ENCODE data around the gene CEP68. TPM values are rescaled to one million over a fixed set of nuclear protein-coding genes. Genes with fewer than 3 reads are reported as not detected.

The CEP68 gene
- polyA plus RNA-seq, 1 donor from 2014 or later: 12.1 TPM

GRCh38 chr2:65040400-65041261, 15.6 kb upstream of the CEP68 start:
- peak overlapping the region in 1 of 4 donors; percentile 55 for H3K4me3 Mint-ChIP-seq
- H3K9me3 Mint-ChIP-seq: peaks cover 4 to 7% (median 6%) of the 10 kb centered on the region in 3 donors
- H3K4me1 Mint-ChIP-seq: peaks cover 10 to 11% (median 11%) of the 10 kb centered on the region in 3 donors
- H3K27me3 Mint-ChIP-seq: no peaks in the 10 kb centered on the region
- peaks cover 19% of the 10 kb centered on the region for H3K36me3 Mint-ChIP-seq
- H3K27ac Mint-ChIP-seq: peak overlapping the region in 2 of 3 donors; percentile 5 to 24

GRCh38 chr2:65043001-65043400, 13.2 kb upstream of the CEP68 start:
- H3K27ac Mint-ChIP-seq: no peak overlapping the region
- peaks cover 4 to 7% (median 6%) of the 10 kb centered on the region in 3 donors for H3K9me3 Mint-ChIP-seq
- H3K27me3 Mint-ChIP-seq: no peaks in the 10 kb centered on the region
- H3K4me3 Mint-ChIP-seq: no peak overlapping the region
- peaks cover 17% of the 10 kb centered on the region for H3K36me3 Mint-ChIP-seq
- H3K4me1 Mint-ChIP-seq: peaks cover 10 to 11% (median 11%) of the 10 kb centered on the region in 3 donors

- H3K9me3 Mint-ChIP-seq: peaks cover 4 to 7% (median 6%) of the 10 kb centered on the region in 3 donors
- H3K36me3 Mint-ChIP-seq: peaks cover 23% of the 10 kb centered on the region
- no peaks in the 10 kb centered on the region for H3K27me3 Mint-ChIP-seq
- H3K4me1 Mint-ChIP-seq: peaks cover 10 to 11% (median 11%) of the 10 kb centered on the region in 3 donors
- no peak overlapping the region for H3K27ac Mint-ChIP-seq
- no peak overlapping the region for H3K4me3 Mint-ChIP-seq
Measured at GRCh38 chr2:65044097-65044735, 12.0 kb upstream of the CEP68 start.

GRCh38 chr2:65045651-65046050, 10.6 kb upstream of the CEP68 start:
- H3K4me1 Mint-ChIP-seq: peaks cover 1% of the 10 kb centered on the region in 3 donors
- no peak overlapping the region for H3K27ac Mint-ChIP-seq
- H3K4me3 Mint-ChIP-seq: peak overlapping the region in 1 of 4 donors; percentile 59
- peaks cover 4 to 7% (median 6%) of the 10 kb centered on the region in 3 donors for H3K9me3 Mint-ChIP-seq
- H3K27me3 Mint-ChIP-seq: no peaks in the 10 kb centered on the region
- H3K36me3 Mint-ChIP-seq: peaks cover 23% of the 10 kb centered on the region

- no peak overlapping the region for H3K4me3 Mint-ChIP-seq
- no peaks in the 10 kb centered on the region for H3K27me3 Mint-ChIP-seq
- H3K9me3 Mint-ChIP-seq: peaks cover 6 to 7% (median 6%) of the 10 kb centered on the region in 3 donors
- H3K36me3 Mint-ChIP-seq: peaks cover 29% of the 10 kb centered on the region
- H3K4me1 Mint-ChIP-seq: peaks cover 0 to 6% (median 4%) of the 10 kb centered on the region in 3 donors
- no peak overlapping the region for H3K27ac Mint-ChIP-seq
Measured at GRCh38 chr2:65046633-65047407, 9.4 kb upstream of the CEP68 start.

- Mint-ChIP-seq H3K4me3 (no peak overlapping the region), H3K36me3 (peaks cover 28% of the 10 kb centered on the region), H3K27ac (no peak overlapping the region), H3K9me3 (peaks cover 3 to 6% (median 5%) of the 10 kb centered on the region in 3 donors), H3K27me3 (no peaks in the 10 kb centered on the region), H3K4me1 (peaks cover 15 to 24% (median 16%) of the 10 kb centered on the region in 3 donors)
Measured at GRCh38 chr2:65049010-65049639, 7.1 kb upstream of the CEP68 start.

- no peaks in the 10 kb centered on the region for H3K27me3 Mint-ChIP-seq
- H3K27ac Mint-ChIP-seq: no peak overlapping the region
- H3K4me3 Mint-ChIP-seq: no peak overlapping the region
- H3K4me1 Mint-ChIP-seq: peaks cover 27 to 38% (median 29%) of the 10 kb centered on the region in 3 donors
- peaks cover 18% of the 10 kb centered on the region for H3K36me3 Mint-ChIP-seq
- H3K9me3 Mint-ChIP-seq: peaks cover 0 to 2% (median 0%) of the 10 kb centered on the region in 3 donors
Measured at GRCh38 chr2:65050931-65051330, 5.3 kb upstream of the CEP68 start.

- H3K36me3 Mint-ChIP-seq: peaks cover 19% of the 10 kb centered on the region
- peaks cover 35 to 51% (median 44%) of the 10 kb centered on the region in 3 donors for H3K4me1 Mint-ChIP-seq
- no peaks in the 10 kb centered on the region for H3K27me3 Mint-ChIP-seq
- H3K27ac Mint-ChIP-seq: peak overlapping the region; percentile 0 to 91 (median 30)
- H3K4me3 Mint-ChIP-seq: peak overlapping the region; percentile 49 to 97 (median 65)
- peaks cover 0 to 2% (median 0%) of the 10 kb centered on the region in 3 donors for H3K9me3 Mint-ChIP-seq
Measured at GRCh38 chr2:65053199-65053598, 3.0 kb upstream of the CEP68 start.

GRCh38 chr2:65054749-65055421, 1.3 kb upstream of the CEP68 start:
- Mint-ChIP-seq H3K4me3 (peak overlapping the region; percentile 96 to 98 (median 98)), H3K27me3 (no peaks in the 10 kb centered on the region), H3K9me3 (peaks cover 0 to 2% (median 0%) of the 10 kb centered on the region in 3 donors), H3K4me1 (peaks cover 35 to 57% (median 50%) of the 10 kb centered on the region in 3 donors), H3K27ac (peak overlapping the region; percentile 30 to 99 (median 95)), H3K36me3 (peaks cover 13% of the 10 kb centered on the region)

- peak overlapping the region; percentile 30 to 99 (median 95) for H3K27ac Mint-ChIP-seq
- H3K27me3 Mint-ChIP-seq: no peaks in the 10 kb centered on the region
- peaks cover 13% of the 10 kb centered on the region for H3K36me3 Mint-ChIP-seq
- peaks cover 0 to 2% (median 0%) of the 10 kb centered on the region in 3 donors for H3K9me3 Mint-ChIP-seq
- H3K4me1 Mint-ChIP-seq: peaks cover 35 to 57% (median 50%) of the 10 kb centered on the region in 3 donors
- H3K4me3 Mint-ChIP-seq: peak overlapping the region; percentile 96 to 98 (median 98)
Measured at GRCh38 chr2:65055422-65056214, 598 bp upstream of the CEP68 start.

GRCh38 chr2:65057054-65057375, 799 bp downstream of the CEP68 start:
- H3K36me3 Mint-ChIP-seq: peaks cover 6% of the 10 kb centered on the region
- peaks cover 35 to 49% (median 46%) of the 10 kb centered on the region in 3 donors for H3K4me1 Mint-ChIP-seq
- H3K27ac Mint-ChIP-seq: peak overlapping the region; percentile 74 to 90 (median 76)
- H3K27me3 Mint-ChIP-seq: no peaks in the 10 kb centered on the region
- peak overlapping the region; percentile 87 to 98 (median 92) for H3K4me3 Mint-ChIP-seq
- no peaks in the 10 kb centered on the region for H3K9me3 Mint-ChIP-seq

- Mint-ChIP-seq H3K27ac (peak overlapping the region; percentile 74 to 90 (median 76)), H3K4me1 (peaks cover 34 to 46% (median 46%) of the 10 kb centered on the region in 3 donors), H3K9me3 (no peaks in the 10 kb centered on the region), H3K4me3 (peak overlapping the region; percentile 87 to 98 (median 92)), H3K36me3 (peaks cover 6% of the 10 kb centered on the region), H3K27me3 (no peaks in the 10 kb centered on the region)
Measured at GRCh38 chr2:65057391-65058052, 1.3 kb downstream of the CEP68 start.

GRCh38 chr2:65059071-65059470, 2.9 kb downstream of the CEP68 start:
- peaks cover 20 to 40% (median 36%) of the 10 kb centered on the region in 3 donors for H3K4me1 Mint-ChIP-seq
- peak overlapping the region in 1 of 3 donors; percentile 35 for H3K27ac Mint-ChIP-seq
- H3K27me3 Mint-ChIP-seq: no peaks in the 10 kb centered on the region
- H3K9me3 Mint-ChIP-seq: no peaks in the 10 kb centered on the region
- H3K36me3 Mint-ChIP-seq: peaks cover 5% of the 10 kb centered on the region
- peak overlapping the region in 1 of 4 donors; percentile 87 for H3K4me3 Mint-ChIP-seq

Measured in IgD-negative memory B cell (primary cell).